IPS DF 6.9 (cell line): Measurements from ENCODE around the gene LAMC3.

ENCODE experiments used
- DNase-seq: peaks from one replicate; pipeline ENCODE4 v3.0.0-alpha.2; 2013; ENCODE audit warnings: low read depth, low spot score
- H3K27ac ChIP-seq: one replicate; pipeline ENCODE4 v1.5.1; 2013; ENCODE audit warnings: low read length, control low read depth
- H3K27me3 ChIP-seq: 2 replicates; pipeline ENCODE4 v1.6.1; 2013; ENCODE audit warnings: mild to moderate bottlenecking, low read length; ENCODE audit not compliant: control insufficient read depth, insufficient read depth
- H3K36me3 ChIP-seq: 2 replicates; pipeline ENCODE4 v1.6.1; 2013; ENCODE audit warnings: low read length; ENCODE audit not compliant: control insufficient read depth, insufficient read depth
- H3K4me1 ChIP-seq: 2 replicates; pipeline ENCODE4 v1.6.1; 2013; ENCODE audit warnings: low read length; ENCODE audit not compliant: control insufficient read depth, insufficient read depth
- H3K4me3 ChIP-seq: 2 replicates; pipeline ENCODE4 v1.5.1; 2013; ENCODE audit warnings: mild to moderate bottlenecking, low read length
- H3K9me3 ChIP-seq: 2 replicates; pipeline ENCODE4 v1.6.1; 2013; ENCODE audit warnings: low read length, inconsistent platforms; ENCODE audit not compliant: control insufficient read depth, insufficient read depth
- WGBS: extraction: QIAGEN DNeasy Blood & Tissue Kit; methylation state at CpG from one replicate; pipeline ENCODE4 v1.1.7; 2013; ENCODE audit warnings: mixed read lengths, missing lambda C conversion rate; ENCODE audit not compliant: insufficient read length, insufficient coverage; 5-methylcytosine and 5-hydroxymethylcytosine counted together

Gene LAMC3

GRCh38 chr9:130970855-130971254, 38.1 kb upstream of the LAMC3 start:
- Histone ChIP-seq H3K36me3 (no peaks in the 10 kb centered on the region), H3K4me3 (no peak overlapping the region)
- no CpG with 5 or more reads among the region's 3 CpGs for WGBS

GRCh38 chr9:130971294-130971849, 37.6 kb upstream of the LAMC3 start:
- Histone ChIP-seq H3K36me3 (no peaks in the 10 kb centered on the region), H3K4me3 (no peak overlapping the region), H3K4me1 (no peaks in the 10 kb centered on the region), H3K27ac (no peak overlapping the region), H3K9me3 (no peaks in the 10 kb centered on the region), H3K27me3 (no peaks in the 10 kb centered on the region)
- no CpG with 5 or more reads among the region's 12 CpGs for WGBS
- no peak for DNase-seq

More at GRCh38 chr9:130970855-130971254, 38.1 kb upstream of the LAMC3 start:
- DNase-seq: no peak
- no peaks in the 10 kb centered on the region for H3K4me1 ChIP-seq
- no peaks in the 10 kb centered on the region for H3K9me3 ChIP-seq
- no peak overlapping the region for H3K27ac ChIP-seq
- H3K27me3 ChIP-seq: no peaks in the 10 kb centered on the region

GRCh38 chr9:130972277-130972956, 36.6 kb upstream of the LAMC3 start:
- H3K27ac ChIP-seq: no peak overlapping the region
- no peaks in the 10 kb centered on the region for H3K27me3 ChIP-seq
- no peaks in the 10 kb centered on the region for H3K36me3 ChIP-seq
- no CpG with 5 or more reads among the region's 6 CpGs for WGBS
- H3K9me3 ChIP-seq: no peaks in the 10 kb centered on the region
- no peak for DNase-seq
- no peak overlapping the region for H3K4me3 ChIP-seq
- H3K4me1 ChIP-seq: no peaks in the 10 kb centered on the region

- Histone ChIP-seq H3K36me3 (no peaks in the 10 kb centered on the region), H3K9me3 (no peaks in the 10 kb centered on the region), H3K27ac (no peak overlapping the region), H3K4me3 (no peak overlapping the region), H3K27me3 (no peaks in the 10 kb centered on the region), H3K4me1 (no peaks in the 10 kb centered on the region)
- no CpG with 5 or more reads among the region's 19 CpGs for WGBS
- no peak for DNase-seq
Measured at GRCh38 chr9:130972957-130973685, 35.9 kb upstream of the LAMC3 start.

- no CpG with 5 or more reads among the region's 21 CpGs for WGBS
- Histone ChIP-seq H3K4me3 (no peak overlapping the region), H3K4me1 (no peaks in the 10 kb centered on the region), H3K9me3 (no peaks in the 10 kb centered on the region), H3K27ac (no peak overlapping the region), H3K27me3 (no peaks in the 10 kb centered on the region), H3K36me3 (no peaks in the 10 kb centered on the region)
- no peak for DNase-seq
Measured at GRCh38 chr9:130973686-130974281, 35.2 kb upstream of the LAMC3 start.

GRCh38 chr9:130974697-130975096, 34.3 kb upstream of the LAMC3 start:
- Histone ChIP-seq H3K4me3 (no peak overlapping the region), H3K9me3 (no peaks in the 10 kb centered on the region), H3K36me3 (no peaks in the 10 kb centered on the region), H3K4me1 (no peaks in the 10 kb centered on the region), H3K27me3 (no peaks in the 10 kb centered on the region), H3K27ac (no peak overlapping the region)
- no peak for DNase-seq
- WGBS: no CpG with 5 or more reads among the region's 5 CpGs

- Histone ChIP-seq H3K27ac (no peak overlapping the region), H3K4me3 (no peak overlapping the region), H3K27me3 (no peaks in the 10 kb centered on the region), H3K9me3 (no peaks in the 10 kb centered on the region), H3K4me1 (no peaks in the 10 kb centered on the region), H3K36me3 (no peaks in the 10 kb centered on the region)
- WGBS: no CpG with 5 or more reads among the region's 5 CpGs
- no peak for DNase-seq
Measured at GRCh38 chr9:130975156-130975555, 33.8 kb upstream of the LAMC3 start.

- Histone ChIP-seq H3K36me3 (no peaks in the 10 kb centered on the region), H3K27ac (no peak overlapping the region), H3K4me1 (no peaks in the 10 kb centered on the region; the same call in 1 of the 2 replicates), H3K4me3 (no peak overlapping the region), H3K9me3 (no peaks in the 10 kb centered on the region), H3K27me3 (no peaks in the 10 kb centered on the region)
- DNase-seq: no peak
- no CpG with 5 or more reads among the region's 13 CpGs for WGBS
Measured at GRCh38 chr9:130975932-130976841, 32.8 kb upstream of the LAMC3 start.

- Histone ChIP-seq H3K27ac (no peak overlapping the region), H3K36me3 (no peaks in the 10 kb centered on the region), H3K27me3 (no peaks in the 10 kb centered on the region), H3K9me3 (no peaks in the 10 kb centered on the region), H3K4me1 (no peaks in the 10 kb centered on the region; the same call in 1 of the 2 replicates), H3K4me3 (no peak overlapping the region)
- WGBS: no CpG with 5 or more reads among the region's 16 CpGs
- DNase-seq: no peak
Measured at GRCh38 chr9:130977811-130978221, 31.2 kb upstream of the LAMC3 start.
